Superior temporal gyrus (tissue), 1 donor: ENCODE measurements around the gene HS3ST5.

Experiments
- DNase-seq: peaks from one replicate; pipeline ENCODE4 v3.0.0-alpha.2; 2016; ENCODE audit errors: extremely low spot score

Gene HS3ST5, protein sequence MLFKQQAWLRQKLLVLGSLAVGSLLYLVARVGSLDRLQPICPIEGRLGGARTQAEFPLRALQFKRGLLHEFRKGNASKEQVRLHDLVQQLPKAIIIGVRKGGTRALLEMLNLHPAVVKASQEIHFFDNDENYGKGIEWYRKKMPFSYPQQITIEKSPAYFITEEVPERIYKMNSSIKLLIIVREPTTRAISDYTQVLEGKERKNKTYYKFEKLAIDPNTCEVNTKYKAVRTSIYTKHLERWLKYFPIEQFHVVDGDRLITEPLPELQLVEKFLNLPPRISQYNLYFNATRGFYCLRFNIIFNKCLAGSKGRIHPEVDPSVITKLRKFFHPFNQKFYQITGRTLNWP

DNA sequence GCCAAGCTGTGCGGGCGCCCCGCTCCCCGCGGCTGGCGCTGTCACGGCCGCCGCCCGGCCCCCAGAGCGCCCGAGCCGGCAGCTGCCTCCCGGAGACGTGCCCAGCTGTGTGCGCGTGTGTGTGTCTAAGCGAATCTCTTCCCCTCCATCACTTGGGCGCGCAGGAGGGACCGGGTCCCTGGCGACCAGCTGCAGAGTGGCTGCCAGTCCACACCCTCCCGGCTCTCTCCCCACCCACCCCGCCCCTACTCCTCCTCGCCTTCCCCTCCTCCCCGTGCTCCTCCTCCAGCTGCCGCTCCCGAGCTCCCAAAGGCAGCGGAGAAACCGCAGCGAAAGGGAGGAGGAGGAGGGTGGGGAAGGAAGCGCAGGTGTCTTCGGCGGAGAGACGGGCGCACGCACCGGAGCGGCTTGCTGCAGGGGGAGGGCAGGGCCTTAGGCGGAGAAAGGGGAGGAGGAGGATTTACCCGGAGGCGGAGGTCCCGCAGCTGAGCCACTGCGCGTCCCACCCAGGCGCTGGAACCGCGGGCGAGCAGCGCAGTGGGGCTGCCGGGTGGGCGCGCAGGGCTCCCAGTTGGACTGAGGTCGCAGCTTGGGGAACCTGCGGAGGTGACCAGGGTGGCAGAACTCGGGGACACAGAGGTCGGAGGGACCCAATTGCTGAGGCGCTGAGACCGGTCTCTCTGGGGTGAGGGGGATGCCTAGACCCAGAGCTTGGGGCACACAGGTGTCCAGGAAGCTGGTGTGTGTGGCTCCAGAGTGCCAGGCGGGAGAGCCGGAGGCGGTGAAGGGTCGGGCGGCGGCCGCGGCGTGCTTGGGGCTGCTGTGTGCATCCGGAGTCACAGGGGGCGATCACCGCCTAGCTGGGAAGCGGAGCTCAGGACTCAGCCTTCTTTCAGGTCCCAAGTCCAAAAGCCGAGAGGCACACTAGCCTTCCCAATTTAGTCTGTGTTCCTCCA is at the start of gene HS3ST5:
Gene HS3ST5 (minus strand): TSS at position 198 of the 956 bp plus-strand sequence. CDS start 280,178 bp downstream, outside the sequence.
- DNase-seq: peak; percentile 60

DNA sequence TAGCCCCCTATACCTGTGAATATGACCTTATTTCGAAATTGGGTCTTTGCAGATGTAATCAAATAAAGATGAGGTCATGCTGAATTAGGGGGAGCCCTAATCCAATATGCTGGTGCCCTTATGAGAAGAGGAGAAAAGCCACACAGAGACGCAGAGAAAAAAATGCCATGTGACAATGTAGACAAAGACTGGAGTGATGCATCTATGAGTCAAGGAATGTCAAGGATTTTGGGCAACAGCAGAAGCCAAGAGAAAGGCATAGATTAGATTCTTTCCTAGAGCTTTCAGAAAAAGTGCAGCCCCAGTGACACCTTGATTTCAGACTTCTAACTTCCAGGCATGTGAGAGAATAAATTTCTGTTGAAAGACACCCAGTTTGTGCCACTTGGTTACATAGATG is 47.4 kb upstream of the HS3ST5 start:
- DNase-seq: no peak

DNA sequence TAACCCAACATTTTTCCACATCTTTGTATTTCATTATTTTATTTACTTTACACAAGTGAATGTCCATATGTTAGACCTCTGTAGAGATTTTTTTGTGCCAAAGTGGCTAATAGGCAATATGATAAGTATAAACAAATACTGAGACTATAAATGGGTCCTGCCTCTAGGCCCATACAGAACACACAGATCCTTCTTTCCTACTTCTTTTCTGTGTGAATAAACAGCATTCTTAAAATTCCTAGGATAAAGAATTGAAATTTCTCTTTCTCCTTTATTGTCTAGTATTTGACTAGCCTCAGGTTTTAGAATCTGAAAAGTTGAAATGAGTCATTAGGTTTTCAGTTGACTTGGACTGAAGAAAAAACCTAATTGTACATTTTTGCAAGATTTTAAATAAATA is 46.3 kb upstream of the HS3ST5 start:
- no peak for DNase-seq

DNA sequence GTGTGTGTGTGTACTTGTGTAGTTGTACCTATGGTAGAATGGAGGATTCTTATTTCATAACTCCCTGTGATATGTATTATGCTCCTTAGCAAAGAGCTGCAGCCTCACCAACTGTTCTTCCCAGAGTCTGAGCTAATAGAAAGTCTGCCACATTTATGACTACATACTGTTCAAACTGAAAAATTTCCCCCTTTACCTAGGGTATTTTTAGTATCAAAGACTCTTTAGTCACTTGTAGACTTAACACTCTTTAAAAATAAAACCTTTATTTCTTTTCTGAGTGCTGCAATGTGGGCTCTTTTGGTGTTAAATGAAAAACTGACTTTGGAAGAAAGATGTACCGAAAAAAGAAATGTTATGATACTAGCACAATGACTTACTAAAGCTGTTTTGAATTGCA is 39.6 kb upstream of the HS3ST5 start:
- peak; percentile 53 for DNase-seq

DNA sequence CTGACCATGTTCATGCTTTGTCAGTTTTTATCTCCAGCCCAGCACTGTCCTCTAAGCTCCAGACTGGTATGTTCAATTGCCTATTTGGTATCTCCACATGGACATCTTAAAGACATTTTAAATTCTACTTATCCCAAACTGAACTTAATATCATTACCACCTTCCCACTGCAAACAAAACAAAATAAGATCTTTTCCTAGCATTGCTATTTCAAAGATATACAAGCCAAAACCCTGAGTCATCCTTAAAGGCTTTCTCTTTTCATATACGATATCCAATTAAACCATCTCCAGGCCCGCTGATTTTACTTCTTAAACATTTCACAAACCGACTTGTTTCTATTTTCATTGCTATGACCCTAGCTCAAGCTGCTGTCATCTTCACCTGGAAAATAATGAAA is 35.1 kb upstream of the HS3ST5 start:
- no peak for DNase-seq

DNA sequence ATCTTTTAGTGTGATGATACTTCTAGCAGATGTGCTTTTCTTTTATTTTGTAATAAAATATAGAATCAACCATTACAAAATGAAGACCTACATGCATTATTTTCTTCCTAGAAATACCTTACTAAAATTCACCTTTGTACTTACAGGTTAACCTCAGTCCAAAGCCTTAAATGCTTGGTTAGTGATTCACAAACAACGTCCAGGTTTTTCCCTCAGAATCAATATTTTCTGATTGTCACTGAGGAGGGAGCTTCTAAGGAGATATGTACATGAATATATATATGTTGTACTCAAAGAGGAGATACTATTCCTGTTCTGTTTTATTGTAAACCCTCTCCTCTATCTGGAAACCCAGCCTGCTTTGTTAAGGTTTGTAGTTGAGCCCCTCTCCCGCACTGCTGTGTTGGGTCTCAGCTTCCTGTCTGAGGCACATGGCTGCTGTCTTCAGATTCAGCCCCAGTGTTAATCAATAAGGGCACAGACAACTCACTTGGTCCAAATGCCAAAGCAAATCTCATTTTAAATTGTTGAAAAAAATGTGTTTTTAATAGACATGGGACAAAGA is 33.9 kb upstream of the HS3ST5 start:
- no peak for DNase-seq

DNA sequence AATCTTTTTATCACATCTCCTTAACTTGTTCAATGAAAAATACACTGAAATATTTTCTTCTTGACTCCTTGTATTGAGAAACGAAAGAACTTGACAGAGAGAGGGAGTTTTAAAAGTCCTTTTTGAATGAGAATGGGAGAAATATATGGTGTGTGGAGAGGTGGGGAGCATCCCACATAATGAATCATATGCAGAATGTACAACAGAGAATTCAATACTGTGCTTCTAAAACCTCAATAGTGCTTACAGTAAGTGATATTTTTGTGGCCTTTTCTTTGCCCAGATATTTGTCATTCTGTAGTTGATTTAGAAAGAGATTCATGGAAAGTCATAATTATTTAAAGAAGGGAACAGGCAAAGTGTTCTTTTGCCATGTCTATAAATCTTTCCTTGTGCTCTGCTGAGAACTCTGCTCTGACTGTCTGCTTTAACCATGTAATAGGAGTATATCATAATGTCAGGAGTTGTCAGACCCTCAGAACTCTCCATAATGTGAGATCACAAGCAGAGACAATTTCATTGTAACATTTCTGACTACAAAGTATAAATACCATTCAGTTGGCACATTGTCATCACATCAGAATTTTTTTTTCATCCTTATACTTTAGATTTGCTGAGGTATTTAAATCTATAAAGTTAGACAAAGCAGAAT is 32.8 kb upstream of the HS3ST5 start:
- no peak for DNase-seq

DNA sequence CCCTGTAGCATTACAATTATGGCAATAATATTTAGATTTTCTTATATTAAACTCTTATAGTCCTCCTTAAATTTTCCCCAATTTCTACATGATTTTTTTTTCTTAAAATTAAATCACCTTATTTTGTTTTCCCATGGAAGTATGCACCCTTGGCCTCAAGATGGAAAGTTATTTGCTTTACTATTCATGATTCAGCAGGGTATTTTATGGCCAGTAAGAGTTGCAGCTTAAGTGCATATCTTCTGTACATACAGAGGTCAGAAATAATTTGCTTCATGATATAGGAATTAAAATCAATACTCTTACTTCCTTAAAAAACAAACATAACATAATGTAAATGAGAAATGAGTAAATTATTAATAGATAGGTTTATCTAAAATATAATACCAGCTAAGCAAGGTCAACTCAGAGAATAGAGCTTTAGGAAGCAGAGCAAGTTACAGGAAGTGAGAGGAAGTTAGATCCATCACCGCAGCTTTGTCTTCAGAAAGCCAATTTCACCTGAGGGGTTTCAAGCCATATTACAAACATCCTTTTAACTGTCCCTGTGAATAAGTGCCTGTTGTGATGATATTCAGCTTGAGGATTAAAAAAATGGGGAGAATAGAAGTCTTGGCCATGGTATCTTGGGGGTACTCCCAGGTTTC is 24.6 kb upstream of the HS3ST5 start:
- no peak for DNase-seq

DNA sequence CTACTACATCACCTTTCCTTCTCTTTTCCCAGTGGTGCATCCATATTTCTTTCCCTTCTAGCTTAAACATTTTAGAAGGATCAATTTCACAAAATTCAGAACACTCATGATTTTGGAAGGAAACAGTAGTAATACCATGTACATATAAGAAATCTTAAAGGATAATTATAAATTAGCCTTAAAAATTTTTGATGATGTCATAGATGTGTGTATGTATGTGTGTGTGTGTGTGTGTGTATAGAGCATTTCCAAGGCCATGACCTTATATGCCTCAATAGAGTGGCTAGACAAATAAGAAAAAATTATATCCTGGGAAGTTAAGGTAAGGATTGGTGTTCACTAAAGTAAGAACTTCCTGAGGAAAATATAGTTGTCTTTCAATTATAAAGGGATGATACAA is 24.1 kb upstream of the HS3ST5 start:
- DNase-seq: no peak

DNA sequence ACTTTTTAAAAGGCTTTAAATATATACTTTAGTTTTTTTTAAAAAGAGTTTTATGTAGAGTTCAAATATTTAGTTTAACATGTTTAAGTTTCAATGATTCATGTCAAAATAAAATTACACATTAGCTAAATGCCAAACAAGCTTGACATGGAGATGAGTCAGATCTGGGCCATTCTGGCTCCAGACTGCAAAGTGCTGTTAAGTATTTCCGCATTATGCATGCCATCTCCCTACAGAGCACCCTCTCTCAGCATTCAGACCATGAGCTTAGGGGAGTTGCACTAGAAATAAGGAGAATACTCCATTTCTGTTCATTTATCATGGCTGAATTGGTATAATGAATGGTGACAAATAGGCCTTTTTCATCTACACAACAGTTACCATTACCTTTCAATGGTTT is 21.5 kb upstream of the HS3ST5 start:
- DNase-seq: no peak

DNA sequence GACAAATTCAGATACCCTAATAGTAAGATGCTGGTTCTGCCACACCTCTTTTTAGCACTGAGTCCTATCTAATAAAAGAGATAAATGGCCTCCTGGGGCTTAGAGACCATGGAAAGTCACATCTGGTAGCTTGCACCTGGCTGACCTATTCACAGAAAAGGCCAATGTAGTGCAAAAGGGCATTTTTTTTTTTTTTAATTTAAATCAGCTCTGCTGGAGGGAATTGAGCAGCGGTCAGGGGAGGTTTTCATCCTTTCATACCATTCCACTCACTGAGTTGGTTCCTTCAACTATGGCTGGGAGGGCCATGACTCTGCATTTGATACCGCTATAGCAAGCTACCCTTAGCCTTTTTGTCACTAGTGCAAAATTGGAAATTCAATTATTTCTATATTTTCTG is 20.1 kb upstream of the HS3ST5 start:
- no peak for DNase-seq

DNA sequence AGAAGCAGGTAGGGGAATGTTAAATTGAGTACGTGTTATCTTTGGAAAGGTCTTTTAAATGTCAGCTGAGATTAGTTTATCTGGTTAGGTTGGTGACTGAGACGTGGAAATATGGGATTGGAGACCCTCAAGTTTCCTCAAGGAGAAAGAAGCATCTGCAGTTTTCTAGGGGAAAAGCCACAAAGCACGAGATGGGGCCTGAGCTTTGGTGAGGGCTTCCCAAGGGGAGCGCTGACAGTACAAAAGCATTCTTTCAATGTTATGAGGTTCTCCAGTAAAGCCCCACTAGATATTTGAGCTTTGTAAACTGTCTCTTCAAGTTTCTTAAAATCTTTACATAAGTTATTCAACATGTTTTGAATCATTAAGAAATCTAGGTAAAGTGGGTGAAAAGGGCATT is 19.6 kb upstream of the HS3ST5 start:
- no peak for DNase-seq

DNA sequence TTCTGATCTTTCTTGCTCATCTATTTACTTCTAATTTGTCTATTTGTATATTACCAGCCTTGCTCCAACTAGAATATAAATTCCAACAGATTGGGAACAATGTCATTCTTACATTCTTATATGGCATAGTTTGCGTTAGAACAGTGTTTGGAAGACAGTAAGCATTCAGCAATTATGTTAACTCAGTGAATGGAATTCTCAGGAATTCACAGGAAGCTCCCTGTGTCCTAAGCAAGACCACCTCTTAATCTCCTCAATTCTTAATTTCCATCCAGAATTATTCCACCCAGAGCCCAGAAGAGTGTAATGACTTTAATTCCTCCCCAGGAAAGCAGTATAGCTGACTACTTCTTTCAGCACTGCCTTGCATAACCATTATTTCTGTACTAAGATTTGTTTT is 18.2 kb upstream of the HS3ST5 start:
- no peak for DNase-seq

DNA sequence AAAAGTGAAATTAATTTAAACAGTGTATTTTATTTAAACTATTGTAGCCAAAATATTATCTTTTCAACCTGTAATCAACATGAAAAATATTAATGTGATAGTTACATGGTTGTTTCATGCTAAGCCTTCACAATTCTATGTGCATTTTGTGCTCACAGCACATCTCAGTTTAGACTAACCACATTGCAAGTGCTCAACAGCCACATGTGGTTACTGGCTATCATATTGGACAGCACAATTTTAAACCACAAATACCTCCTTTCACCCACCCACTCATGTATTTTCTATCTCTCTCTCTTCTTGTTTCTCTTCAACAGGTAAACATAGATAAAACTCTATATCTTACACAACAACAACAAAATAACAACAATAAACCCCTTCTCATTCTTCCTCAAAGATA is 12.5 kb upstream of the HS3ST5 start:
- no peak for DNase-seq

DNA sequence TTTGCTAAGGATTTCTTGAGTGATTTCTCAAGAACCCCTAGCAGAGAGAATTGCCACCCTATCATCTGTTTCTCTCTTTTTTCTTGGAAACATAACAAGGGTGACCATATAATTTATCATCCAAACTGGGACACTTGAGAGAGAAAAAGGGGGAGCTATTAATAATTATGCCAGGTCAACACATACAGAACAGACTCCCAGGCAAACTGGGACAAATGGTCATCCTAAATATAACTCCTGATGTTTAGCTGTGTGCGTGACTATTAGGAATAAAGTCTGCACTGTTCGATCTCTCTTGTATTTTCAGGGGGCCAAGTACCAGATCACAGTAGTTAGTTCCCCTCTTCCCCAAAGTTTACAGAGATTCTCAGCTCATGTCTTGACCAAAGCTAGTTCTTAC is 11.7 kb upstream of the HS3ST5 start:
- DNase-seq: no peak

DNA sequence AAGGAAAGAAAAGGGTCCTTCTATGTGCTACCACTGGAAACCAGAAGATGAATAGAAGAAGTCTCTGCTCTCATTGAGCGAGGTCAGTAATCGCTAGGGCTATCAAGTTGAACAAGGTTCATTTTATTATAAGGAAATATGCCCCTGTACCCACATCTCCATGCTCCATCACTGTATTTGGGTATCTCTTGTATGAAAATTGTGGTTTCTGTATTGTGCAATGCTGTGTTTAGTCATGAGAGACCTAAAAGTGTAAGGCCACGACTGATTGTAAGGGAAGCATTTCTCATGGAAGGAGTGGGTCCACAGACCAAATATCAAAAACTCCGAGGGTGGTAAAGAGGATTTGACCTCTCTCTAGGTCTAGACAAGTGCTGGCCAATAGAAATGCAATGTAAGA is 3.6 kb upstream of the HS3ST5 start:
- DNase-seq: no peak

DNA sequence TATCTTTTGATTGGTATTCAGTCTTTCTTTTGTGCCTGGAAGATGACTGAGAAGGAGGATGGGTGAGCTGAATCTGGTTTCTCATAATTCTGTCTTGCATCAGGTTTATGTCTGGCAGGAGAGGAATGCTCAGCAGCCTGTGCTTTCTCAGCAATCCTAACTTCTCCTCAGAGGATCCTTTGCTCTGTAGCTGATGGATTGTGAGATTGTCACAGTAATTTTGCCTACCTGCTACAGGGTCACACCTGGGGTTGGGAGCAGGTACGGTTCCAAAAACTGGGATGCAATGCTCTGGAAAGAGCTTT is 2.1 kb upstream of the HS3ST5 start:
- DNase-seq: no peak

DNA sequence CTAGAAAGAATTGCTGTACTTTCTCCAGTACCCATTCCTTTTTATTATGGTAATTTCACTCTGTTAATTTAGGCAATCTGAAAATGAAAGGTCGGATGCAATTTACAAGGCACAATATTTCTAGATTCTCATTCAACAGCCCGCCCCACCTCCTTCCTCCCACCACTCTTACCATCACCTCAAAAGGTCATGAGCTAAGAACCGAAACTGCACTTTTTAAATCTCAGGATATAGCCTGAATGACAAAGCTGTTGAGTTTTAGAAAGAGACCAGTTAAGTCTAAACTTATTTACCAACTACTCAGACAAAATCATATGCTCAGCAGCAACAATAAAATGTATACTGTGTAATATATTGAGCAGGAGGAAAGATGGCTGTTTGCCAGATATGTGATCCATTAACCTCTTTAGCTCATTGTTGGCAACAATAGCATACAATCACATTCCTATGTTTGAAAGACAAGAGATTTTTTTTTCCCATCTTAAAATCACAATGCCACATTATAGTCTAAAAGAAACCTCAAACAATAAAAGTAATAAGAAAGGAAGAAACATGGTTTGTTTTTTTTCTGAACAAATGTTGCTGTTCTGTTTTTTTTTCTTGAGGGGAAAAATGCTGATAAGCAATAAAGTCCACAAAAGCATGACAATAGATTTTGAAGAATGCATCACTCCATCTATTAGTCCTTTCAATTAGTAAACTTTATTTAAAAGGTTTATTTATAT is 1.6 kb upstream of the HS3ST5 start:
- DNase-seq: peak; percentile 42

DNA sequence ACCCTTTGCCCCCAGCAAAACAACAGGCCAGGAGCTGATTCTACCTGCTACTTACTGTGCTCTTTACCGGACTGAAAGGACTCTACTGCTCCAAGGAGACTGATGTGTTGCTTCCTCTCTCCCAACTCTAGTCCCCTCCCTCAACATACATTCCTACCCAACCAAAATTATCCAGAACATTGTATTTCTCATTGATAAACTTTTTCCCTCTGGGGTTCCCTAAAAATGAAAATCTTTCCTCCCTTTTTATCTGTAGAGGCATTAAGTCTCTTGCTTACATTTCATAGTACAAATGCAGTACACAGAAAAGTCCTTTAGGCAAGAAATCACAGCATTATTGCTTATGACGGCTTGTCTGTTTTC is 940 bp upstream of the HS3ST5 start:
- DNase-seq: peak; percentile 73

DNA sequence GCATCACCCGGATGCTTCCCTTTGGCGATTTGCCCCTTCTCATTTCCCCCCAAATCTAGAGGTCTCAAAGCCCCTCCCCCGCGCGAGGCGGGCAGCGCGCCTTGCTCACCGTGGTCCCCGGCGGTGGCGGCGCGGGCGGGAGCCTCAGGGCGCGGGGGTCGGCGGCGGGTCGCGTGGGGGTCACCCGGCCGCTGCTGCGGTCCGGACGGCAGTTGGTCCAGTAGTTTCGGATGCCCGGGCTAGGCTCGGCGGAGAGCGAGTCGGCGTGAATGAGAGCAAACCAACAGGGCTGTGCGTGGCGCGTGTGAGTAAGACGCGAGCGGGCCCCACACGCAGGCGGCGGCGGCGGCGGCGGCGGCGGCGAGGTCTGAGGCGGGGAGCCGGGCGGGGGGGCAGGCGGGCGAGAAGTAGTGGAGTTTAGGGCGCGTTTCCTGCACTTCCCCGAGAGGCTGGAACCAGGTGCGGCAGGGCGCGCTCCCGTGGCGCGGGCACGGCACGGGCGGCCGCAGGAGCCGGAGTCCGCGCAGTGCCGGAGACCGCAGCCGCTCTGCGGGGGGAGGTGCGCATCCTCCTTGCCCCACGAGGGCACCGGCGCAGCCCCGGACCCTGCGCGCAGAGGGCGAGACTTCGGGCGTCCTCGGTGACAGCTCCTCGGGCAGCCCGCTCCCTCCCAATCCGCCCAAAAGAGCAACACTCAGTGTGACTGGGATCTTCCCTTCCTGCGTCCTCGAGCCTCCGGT is 567 bp downstream of the HS3ST5 start:
- peak; percentile 30 for DNase-seq
